Measurements from ENCODE around the gene CDK10.

- TF ChIP-seq POLR2A (IDR thresholded peaks at IDR 0.05) (no peak), POLR2AphosphoS5 (IDR thresholded peaks at IDR 0.05; ENCODE audit: insufficient read depth in 1 of 2, low read depth in 1 of 2) (no peak)
- TF ChIP-seq, protein P1, sequence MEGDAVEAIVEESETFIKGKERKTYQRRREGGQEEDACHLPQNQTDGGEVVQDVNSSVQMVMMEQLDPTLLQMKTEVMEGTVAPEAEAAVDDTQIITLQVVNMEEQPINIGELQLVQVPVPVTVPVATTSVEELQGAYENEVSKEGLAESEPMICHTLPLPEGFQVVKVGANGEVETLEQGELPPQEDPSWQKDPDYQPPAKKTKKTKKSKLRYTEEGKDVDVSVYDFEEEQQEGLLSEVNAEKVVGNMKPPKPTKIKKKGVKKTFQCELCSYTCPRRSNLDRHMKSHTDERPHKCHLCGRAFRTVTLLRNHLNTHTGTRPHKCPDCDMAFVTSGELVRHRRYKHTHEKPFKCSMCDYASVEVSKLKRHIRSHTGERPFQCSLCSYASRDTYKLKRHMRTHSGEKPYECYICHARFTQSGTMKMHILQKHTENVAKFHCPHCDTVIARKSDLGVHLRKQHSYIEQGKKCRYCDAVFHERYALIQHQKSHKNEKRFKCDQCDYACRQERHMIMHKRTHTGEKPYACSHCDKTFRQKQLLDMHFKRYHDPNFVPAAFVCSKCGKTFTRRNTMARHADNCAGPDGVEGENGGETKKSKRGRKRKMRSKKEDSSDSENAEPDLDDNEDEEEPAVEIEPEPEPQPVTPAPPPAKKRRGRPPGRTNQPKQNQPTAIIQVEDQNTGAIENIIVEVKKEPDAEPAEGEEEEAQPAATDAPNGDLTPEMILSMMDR (IDR thresholded peaks at IDR 0.05), result no peak
Observed at GRCh38 chr16:89736554-89736953, 50.1 kb downstream of the CDK10 start.
